H1 (cell line): ENCODE data around the gene FGGY. TPM values are rescaled to one million over a fixed set of nuclear protein-coding genes. Genes with fewer than 3 reads are reported as not detected.

Experiments
- CTCF ChIA-PET: fragments of 300-600 bp; sonication (Branson Sonifier 250); formaldehyde crosslinking; loops from one replicate; lab custom pipeline; 2021; ENCODE audit not compliant: partially characterized antibody; lab: Charles Lee
- POLR2A ChIA-PET: fragments of 300-600 bp; sonication (Branson Sonifier 250); formaldehyde crosslinking; loops from one replicate; lab custom pipeline; 2021; ENCODE audit warnings: inconsistent platforms; ENCODE audit not compliant: partially characterized antibody; lab: Charles Lee
- DNase-seq, 2 experiments: peaks; one replicate each; pipeline versions ENCODE4 v3.0.0 to v3.0.0-alpha.2; 2010 to 2022; ENCODE audit warnings: low spot score in 2 of 2, low read depth in 1 of 2, mixed read lengths in 1 of 2
- FAIRE-seq: peaks from 2 replicates; lab custom pipeline; 2011; peaks lifted over from hg19 to GRCh38; lab: Jason Lieb, UNC
- H2AFZ ChIP-seq: 2 replicates; pipeline ENCODE4 v1.8.1; 2012; ENCODE audit warnings: low read length, inconsistent platforms
- H2AK5ac ChIP-seq: 2 replicates; pipeline ENCODE4 v1.6.1; 2013; ENCODE audit warnings: low read depth, low read length
- H2BK120ac ChIP-seq: replicated peaks from 2 replicates; pipeline ENCODE3; 2013; ENCODE audit warnings: low read depth, low read length, inconsistent platforms
- H2BK12ac ChIP-seq: 2 replicates; pipeline ENCODE4 v1.6.1; 2013; ENCODE audit warnings: low read depth, low read length
- H2BK15ac ChIP-seq: 2 replicates; pipeline ENCODE4 v1.6.1; 2013; ENCODE audit warnings: low read length
- H2BK20ac ChIP-seq: 2 replicates; pipeline ENCODE4 v1.6.1; 2013; ENCODE audit warnings: low read length
- H2BK5ac ChIP-seq: 2 replicates; pipeline ENCODE4 v1.6.1; 2013; ENCODE audit warnings: low read depth, low read length
- H3K14ac ChIP-seq: 2 replicates; pipeline ENCODE4 v1.6.1; 2013; ENCODE audit warnings: inconsistent platforms; ENCODE audit not compliant: insufficient read length
- H3K18ac ChIP-seq: 2 replicates; pipeline ENCODE4 v1.6.1; 2013; ENCODE audit warnings: low read length; ENCODE audit errors: extremely low read depth
- H3K23ac ChIP-seq: 2 replicates; pipeline ENCODE4 v1.6.1; 2013; ENCODE audit warnings: inconsistent platforms; ENCODE audit not compliant: insufficient read length
- H3K23me2 ChIP-seq: 2 replicates; pipeline ENCODE4 v1.6.1; 2013; ENCODE audit warnings: low read depth, low read length
- H3K27ac ChIP-seq: 2 replicates; pipeline ENCODE4 v1.6.1; 2011; ENCODE audit warnings: low read depth, low read length, inconsistent platforms
- H3K27me3 ChIP-seq, 4 experiments: replicated peaks in 1 of 4; 1 replicate in 1 of 4; 2 replicates in 3 of 4; pipeline versions ENCODE4 v1.6.1 to v1.8.1; 2011 to 2013; ENCODE audit warnings: low read length in 3 of 4, mild to moderate bottlenecking in 3 of 4, inconsistent platforms in 2 of 4, mixed read lengths in 2 of 4, moderate library complexity in 1 of 4; ENCODE audit not compliant: control insufficient read depth in 3 of 4, insufficient read depth in 3 of 4; ENCODE audit errors: extremely low read depth in 1 of 4
- H3K36me3 ChIP-seq, 4 experiments: 2 replicates each; pipeline versions ENCODE4 v1.6.1 to v1.8.1; 2011 to 2013; ENCODE audit warnings: mild to moderate bottlenecking in 4 of 4, low read length in 3 of 4, moderate library complexity in 2 of 4, control low read depth in 1 of 4, inconsistent platforms in 1 of 4; ENCODE audit not compliant: insufficient read depth in 4 of 4, control insufficient read depth in 2 of 4
- H3K4ac ChIP-seq: replicated peaks from 2 replicates; pipeline ENCODE3; 2013; ENCODE audit warnings: low read length, low read depth, mixed read lengths, inconsistent platforms; ENCODE audit not compliant: insufficient read length
- H3K4me1 ChIP-seq, 4 experiments: replicated peaks in 1 of 4; 1 replicate in 1 of 4; 2 replicates in 3 of 4; pipeline versions ENCODE4 v1.6.1 to v1.8.1; 2011 to 2013; ENCODE audit warnings: low read length in 3 of 4, inconsistent platforms in 2 of 4, mixed read lengths in 1 of 4; ENCODE audit not compliant: insufficient read depth in 4 of 4, control insufficient read depth in 3 of 4
- H3K4me2 ChIP-seq, 2 experiments: 2 replicates each; pipeline versions ENCODE4 v1.6.1 to v1.8.1; 2011 to 2013; ENCODE audit warnings: low read depth in 2 of 2, low read length in 2 of 2, control low read depth in 1 of 2, inconsistent platforms in 1 of 2, mild to moderate bottlenecking in 1 of 2; ENCODE audit not compliant: insufficient read depth in 1 of 2
- H3K4me3 ChIP-seq, 4 experiments: fragments of 200-600, 300-600 bp in 1 of 4; sonication (generic), shearing (Covaris generic), sonication (Bioruptor Twin) in 1 of 4; 2 replicates each; pipeline versions ENCODE4 v1.5.1 to v1.8.1; 2011 to 2016; ENCODE audit warnings: low read length in 4 of 4, low read depth in 3 of 4, control low read depth in 2 of 4, inconsistent platforms in 2 of 4, mild to moderate bottlenecking in 2 of 4, mixed read lengths in 1 of 4, moderate library complexity in 1 of 4; ENCODE audit not compliant: insufficient read depth in 2 of 4; ENCODE audit errors: extremely low read depth in 1 of 4
- H3K56ac ChIP-seq: replicated peaks from 2 replicates; pipeline ENCODE3; 2013; ENCODE audit warnings: low read depth, mild to moderate bottlenecking, mixed read lengths, low read length, inconsistent platforms; ENCODE audit not compliant: insufficient read length
- H3K79me1 ChIP-seq: 2 replicates; pipeline ENCODE4 v1.6.1; 2013; ENCODE audit warnings: low read depth, low read length, control low read depth
- H3K79me2 ChIP-seq, 2 experiments: 2 replicates each; pipeline versions ENCODE4 v1.6.1 to v1.8.1; 2012 to 2013; ENCODE audit warnings: low read length in 2 of 2, mild to moderate bottlenecking in 2 of 2, inconsistent platforms in 1 of 2; ENCODE audit not compliant: insufficient read depth in 2 of 2, control insufficient read depth in 1 of 2
- H3K9ac ChIP-seq, 4 experiments: replicated peaks in 1 of 4; 1 replicate in 1 of 4; 2 replicates in 3 of 4; pipeline versions ENCODE4 v1.6.1 to v1.8.1; 2011 to 2013; ENCODE audit warnings: low read depth in 3 of 4, low read length in 3 of 4, control low read depth in 2 of 4, mild to moderate bottlenecking in 2 of 4, moderate library complexity in 2 of 4, inconsistent platforms in 1 of 4; ENCODE audit errors: extremely low read depth in 1 of 4
- H3K9me3 ChIP-seq, 2 experiments: 2 replicates each; pipeline versions ENCODE4 v1.6.1 to v1.8.1; 2012 to 2013; ENCODE audit warnings: mild to moderate bottlenecking in 2 of 2, moderate library complexity in 2 of 2, control low read depth in 1 of 2, inconsistent platforms in 1 of 2, low read depth in 1 of 2, low read length in 1 of 2, mixed read lengths in 1 of 2; ENCODE audit not compliant: insufficient read depth in 2 of 2
- H4K20me1 ChIP-seq, 2 experiments: replicated peaks in 1 of 2; 2 replicates each; pipeline versions ENCODE3 to v1.8.1; 2011 to 2013; ENCODE audit warnings: inconsistent platforms in 2 of 2, low read length in 2 of 2, mild to moderate bottlenecking in 1 of 2; ENCODE audit not compliant: insufficient read depth in 2 of 2, control insufficient read depth in 1 of 2
- H4K5ac ChIP-seq: 2 replicates; pipeline ENCODE4 v1.6.1; 2013; ENCODE audit warnings: low read length, low read depth, mixed read lengths, inconsistent platforms; ENCODE audit not compliant: insufficient read length
- H4K8ac ChIP-seq: 2 replicates; pipeline ENCODE4 v1.8.0; 2013; ENCODE audit warnings: mild to moderate bottlenecking, moderate library complexity, low read length, inconsistent platforms; ENCODE audit not compliant: insufficient read depth; ENCODE audit errors: extremely low read depth
- H4K91ac ChIP-seq: replicated peaks from 2 replicates; pipeline ENCODE3; 2013; ENCODE audit warnings: low read length, mixed read lengths, inconsistent platforms; ENCODE audit not compliant: insufficient read length
- BACH1 ChIP-seq: IDR thresholded peaks from 2 replicates; pipeline ENCODE4 v1.6.1; 2012; ENCODE audit warnings: low read length, improper control_type of control experiment
- CHD2 ChIP-seq: IDR thresholded peaks from 2 replicates; pipeline ENCODE4 v1.6.1; 2012; ENCODE audit warnings: low read length, improper control_type of control experiment
- CTCF ChIP-seq, 3 experiments: IDR thresholded peaks; 1 replicate in 2 of 3; 2 replicates in 1 of 3; pipeline versions ENCODE4 v1.5.1 to v1.6.1; 2011; ENCODE audit warnings: low read length in 3 of 3, mild to moderate bottlenecking in 3 of 3, inconsistent platforms in 2 of 3, low read depth in 1 of 3, moderate library complexity in 1 of 3; ENCODE audit not compliant: insufficient read depth in 1 of 3; ENCODE audit errors: control extremely low read depth in 1 of 3
- EZH2 ChIP-seq: fragments of 200-600 bp; sonication (generic); IDR thresholded peaks from 2 replicates; pipeline ENCODE4 v1.7.1; 2012; ENCODE audit warnings: low read depth, mild to moderate bottlenecking, moderate library complexity, low read length, inconsistent platforms; ENCODE audit not compliant: severe bottlenecking
- GABPA ChIP-seq: IDR thresholded peaks from 2 replicates; pipeline ENCODE4 v1.6.1; 2011; ENCODE audit warnings: mild to moderate bottlenecking, low read length, moderate library complexity, borderline replicate concordance; ENCODE audit not compliant: insufficient read depth
- HDAC6 ChIP-seq: IDR thresholded peaks from one replicate; pipeline ENCODE4 v1.7.1; 2012; ENCODE audit warnings: low read depth, mild to moderate bottlenecking, inconsistent platforms, low read length, moderate library complexity
- SP4 ChIP-seq: IDR thresholded peaks from 2 replicates; pipeline ENCODE4 v1.6.1; 2012; ENCODE audit warnings: low read length, inconsistent platforms
- SUZ12 ChIP-seq: fragments of 200-600 bp; sonication (generic); IDR thresholded peaks from 2 replicates; pipeline ENCODE4 v1.6.1; 2012; ENCODE audit warnings: mild to moderate bottlenecking, inconsistent platforms, low read length, moderate library complexity, mixed read lengths
- TAF1 ChIP-seq: IDR thresholded peaks from 2 replicates; pipeline ENCODE4 v1.6.1; 2011; ENCODE audit warnings: mild to moderate bottlenecking, low read depth, low read length
- WGBS, 2 experiments: shearing (Covaris generic) in 1 of 2; methylation state at CpG; one replicate each; pipeline versions ENCODE4 v1.1.6 to v1.1.7; 2013 to 2015; ENCODE audit warnings: low lambda C conversion rate in 2 of 2, mixed read lengths in 2 of 2, inconsistent platforms in 1 of 2, low coverage in 1 of 2, missing lambda C conversion rate in 1 of 2; ENCODE audit not compliant: insufficient replicate concordance in 2 of 2, insufficient coverage in 1 of 2, insufficient read length in 1 of 2; ENCODE audit errors: extremely low coverage in 1 of 2, missing lambda C conversion rate in 1 of 2; 5-methylcytosine and 5-hydroxymethylcytosine counted together
- polyA plus RNA-seq, 7 experiments: library from polyadenylated mRNA; depleted of rRNA in 3 of 7; stranded (reverse) in 5 of 7; unstranded in 2 of 7; fragments of >200 nt in 5 of 7; fragments of 200-250 nt in 2 of 7; gene quantifications; 1 replicate in 5 of 7; 2 replicates in 1 of 7; 4 replicates in 1 of 7; pipeline versions ENCODE4 v1.2.1 to v1.2.3, GENCODE V29; 2011 to 2013; ENCODE audit warnings: missing spikeins in 2 of 7, mixed read lengths in 2 of 7
- total RNA-seq: library from RNA; stranded (reverse); fragmentation: NEBNext Ultra II Directional; extraction: Animal tissue kit (Norgen Biotek cat#: 25700); gene quantifications from 2 replicates; pipeline ENCODE4 v1.2.1, GENCODE V29; 2021

Gene FGGY
- total and polyA plus RNA-seq, 2 of the 8 experiments (the other 6 are each of a cell fraction or from before 2014, with no cell fraction given) = 10.3 to 12.5 TPM

- no peak for DNase-seq
- H2BK5ac ChIP-seq = no peak overlapping the region
- H3K9me3 ChIP-seq = no peaks in the 10 kb centered on the region
- H3K9ac ChIP-seq = no peak overlapping the region
- H3K27me3 ChIP-seq = no peaks in the 10 kb centered on the region
- H2AK5ac ChIP-seq = no peak overlapping the region
- H3K4ac ChIP-seq = no peak overlapping the region
- no peak overlapping the region for H2BK12ac ChIP-seq
- POLR2A ChIA-PET = no interaction called here
- no peaks in the 10 kb centered on the region for H3K79me2 ChIP-seq
- TF ChIP-seq GABPA = no peak
- TF ChIP-seq TAF1 = no peak
- no peak for TF ChIP-seq BACH1
- TF ChIP-seq EZH2 = no peak
- no peak for TF ChIP-seq SP4
- no peak for TF ChIP-seq CTCF (IDR thresholded peaks at IDR 0.05; ENCODE audit: control extremely low read depth in 1 of 3, insufficient read depth in 1 of 3, low read depth in 1 of 3, low read length in 3 of 3)
- no peak for TF ChIP-seq SUZ12
- no peak for TF ChIP-seq CHD2
- no peak for TF ChIP-seq HDAC6
- no peaks in the 10 kb centered on the region for H4K20me1 ChIP-seq
- no peak overlapping the region for H4K5ac ChIP-seq
- H3K14ac ChIP-seq = no peak overlapping the region
- H4K91ac ChIP-seq = no peak overlapping the region
- 68% methylated on average over 2 of the region's 2 CpGs; no CpG with 5 or more reads in 1 of the 2 experiments for WGBS, 2 experiments
- no peak overlapping the region for H3K4me3 ChIP-seq
- H3K79me1 ChIP-seq = no peaks in the 10 kb centered on the region
- H3K56ac ChIP-seq = no peak overlapping the region
- H4K8ac ChIP-seq = no peak overlapping the region
- no peak overlapping the region for H3K4me2 ChIP-seq
- CTCF ChIA-PET = interaction anchor here (0.6 to 1.6 kb wide), 3 partner anchors 10 to 553 kb away, joined by 3 to 5 read pairs (median 3); no protein-coding TSS in a partner anchor
- H3K23ac ChIP-seq = no peak overlapping the region
- H3K4me1 ChIP-seq = no peaks in the 10 kb centered on the region
- no peak overlapping the region for H2BK15ac ChIP-seq
- H3K36me3 ChIP-seq = no peaks in the 10 kb centered on the region
- no peak for FAIRE-seq
- H3K23me2 ChIP-seq = no peaks in the 10 kb centered on the region
- no peak overlapping the region for H2BK20ac ChIP-seq
- H2AFZ ChIP-seq = no peak overlapping the region
- no peak overlapping the region for H3K27ac ChIP-seq
- H2BK120ac ChIP-seq = no peak overlapping the region
- no peak overlapping the region for H3K18ac ChIP-seq
These were observed 190.6 kb downstream of the FGGY start for GRCh38 chr1:59487335-59488031.
